NCI-H526 treated with DMSO at 0.1 percent for 48 hours (cell line): ENCODE results near the gene SIGLEC6.

Source experiments
- DNase-seq: peaks from one replicate; lab custom pipeline; 2025; lab: John Stamatoyannopoulos, UW

SIGLEC6 gene

GRCh38 chr19:51531349-51532315, at the start of gene SIGLEC6:
Gene SIGLEC6, minus strand, starts transcription at chr19:51531670. Its CDS starts 22 bp downstream, at chr19:51531648.
- no peak for DNase-seq

GRCh38 chr19:51576850-51577249, 45.4 kb upstream of the SIGLEC6 start:
- DNase-seq: no peak

GRCh38 chr19:51573331-51573730, 41.9 kb upstream of the SIGLEC6 start:
- no peak for DNase-seq

GRCh38 chr19:51572908-51573307, 41.4 kb upstream of the SIGLEC6 start:
- no peak for DNase-seq

- DNase-seq: no peak
These were observed 40.9 kb upstream of the SIGLEC6 start for GRCh38 chr19:51572410-51572809.

- DNase-seq: no peak
These were observed 40.1 kb upstream of the SIGLEC6 start for GRCh38 chr19:51571599-51571998.

GRCh38 chr19:51570962-51571575, 39.6 kb upstream of the SIGLEC6 start, which contains the start of gene ZNF175:
Gene ZNF175, plus strand, starts transcription at chr19:51571283. Its CDS starts 2,047 bp downstream, at chr19:51573330.
- peak; percentile 99 for DNase-seq

- DNase-seq: no peak
These were observed 37.0 kb upstream of the SIGLEC6 start for GRCh38 chr19:51568456-51568855.

GRCh38 chr19:51567583-51567982, 36.1 kb upstream of the SIGLEC6 start:
- DNase-seq: no peak

GRCh38 chr19:51566489-51567100, 35.1 kb upstream of the SIGLEC6 start:
- DNase-seq: no peak

- DNase-seq: no peak
These were observed 34.1 kb upstream of the SIGLEC6 start for GRCh38 chr19:51565583-51565982.

GRCh38 chr19:51564791-51565190, 33.3 kb upstream of the SIGLEC6 start:
- DNase-seq: no peak

GRCh38 chr19:51560339-51560738, 28.9 kb upstream of the SIGLEC6 start:
- no peak for DNase-seq

- no peak for DNase-seq
These were observed 27.8 kb upstream of the SIGLEC6 start for GRCh38 chr19:51559240-51559639.

- DNase-seq: no peak
These were observed 21.7 kb upstream of the SIGLEC6 start for GRCh38 chr19:51552996-51553725.

- DNase-seq: no peak
These were observed 21.1 kb upstream of the SIGLEC6 start for GRCh38 chr19:51552608-51552995.

- DNase-seq: no peak
These were observed 20.4 kb upstream of the SIGLEC6 start for GRCh38 chr19:51551673-51552432.

GRCh38 chr19:51550848-51551672, 19.6 kb upstream of the SIGLEC6 start:
- DNase-seq: no peak

- no peak for DNase-seq
These were observed 18.3 kb upstream of the SIGLEC6 start for GRCh38 chr19:51549533-51550324.
